Measurements from ENCODE around the gene FMNL3.
"Not testable (repeated sequence)": the region's sequence is repeated elsewhere in the genome, so short reads cannot be mapped to it uniquely, and the experiment has no call there.

Gene FMNL3

DNA sequence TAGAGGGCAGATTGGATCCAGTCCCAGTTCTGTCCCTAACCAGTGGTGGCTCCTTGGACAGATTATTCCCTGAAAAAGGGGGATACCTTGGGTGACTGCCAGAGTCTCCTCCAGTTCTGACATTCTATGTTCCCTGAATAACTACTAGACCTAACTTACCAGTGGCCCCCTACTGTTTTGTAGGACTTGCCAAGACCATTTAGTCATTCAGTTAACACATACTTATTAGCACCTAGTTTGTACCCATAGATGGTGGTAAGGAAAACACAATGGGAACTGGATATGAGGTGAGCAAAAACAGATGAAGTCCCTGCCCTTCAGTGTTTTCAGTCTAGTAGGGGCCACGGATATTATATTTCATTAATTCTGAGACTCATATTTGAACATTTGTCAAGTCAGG lies 80.4 kb downstream of the FMNL3 start:
- DNase-seq, result no peak

GRCh38 chr12:49626169-49626835 lies 80.9 kb downstream of the FMNL3 start:
- DNase-seq, result no peak

DNA sequence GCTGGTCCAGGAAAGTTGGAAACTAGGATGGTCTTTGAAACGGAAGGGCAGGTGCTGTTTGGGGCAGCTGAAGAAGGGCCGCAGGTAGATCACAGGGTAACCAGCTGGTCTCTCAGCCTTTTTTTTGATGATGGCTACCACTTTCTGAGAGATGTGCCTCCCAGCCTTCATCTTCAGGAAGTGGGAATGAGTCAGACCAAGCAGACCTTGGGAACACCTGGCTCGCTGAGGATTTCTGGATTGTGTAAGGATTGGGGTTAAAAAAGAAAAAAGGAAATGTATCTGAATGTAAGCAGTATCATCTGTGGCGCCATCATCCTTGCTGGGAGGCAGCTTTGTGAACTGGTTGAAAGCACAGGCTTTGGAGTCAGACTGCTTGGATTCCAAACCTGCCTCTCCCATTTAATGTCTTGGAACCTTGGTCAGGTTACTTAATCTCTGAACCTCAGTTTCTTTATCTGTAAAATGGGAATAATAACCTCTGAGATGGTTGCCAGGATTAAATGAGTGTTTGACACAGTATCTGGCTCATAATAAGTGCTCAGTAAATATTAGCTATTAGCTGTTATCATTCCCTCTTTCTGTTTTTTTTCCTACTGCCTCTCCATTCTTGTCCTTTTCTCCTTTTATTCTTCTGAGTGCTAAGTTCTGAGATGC lies 82.2 kb downstream of the FMNL3 start:
- no peak for DNase-seq

DNA sequence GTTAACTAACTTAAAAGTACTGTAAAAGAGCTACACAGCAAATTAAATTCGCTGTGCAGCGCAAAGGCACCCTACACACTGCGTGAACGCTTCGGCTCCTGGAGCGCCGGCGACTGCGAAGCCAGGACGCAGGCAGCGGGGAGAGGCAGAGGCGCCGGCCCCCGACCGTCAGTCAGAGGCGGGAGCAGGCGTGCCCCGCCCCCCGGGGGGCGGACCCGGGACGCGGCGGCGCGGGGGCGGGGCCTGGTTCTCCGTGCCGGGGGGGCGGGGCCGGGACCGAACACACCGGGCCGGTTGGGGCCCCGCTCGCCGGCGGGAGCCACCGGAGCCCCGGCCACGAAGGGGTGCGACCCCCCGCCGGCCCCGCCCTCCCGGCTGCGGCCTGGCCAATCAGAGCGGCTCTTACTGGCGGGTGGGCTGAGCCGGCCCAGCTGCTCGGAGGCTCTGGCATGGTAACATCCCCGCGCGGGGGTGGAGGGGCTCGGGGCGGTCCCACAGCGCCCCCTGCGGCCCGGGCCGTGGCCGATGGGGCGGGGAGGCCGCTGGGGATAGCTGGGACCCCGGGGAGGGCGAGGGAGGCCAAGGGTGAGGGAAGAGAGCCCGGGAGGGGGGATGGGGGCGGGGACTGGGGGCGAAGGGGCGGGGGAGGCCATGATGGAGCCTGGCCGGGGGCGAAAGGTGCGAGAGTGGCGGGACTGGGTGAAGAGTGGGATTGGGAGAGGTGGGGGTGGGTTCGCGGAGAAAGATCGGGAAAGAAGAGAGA lies 83.9 kb downstream of the FMNL3 start, which contains the start of gene PRPF40B:
TSS of gene PRPF40B (plus strand) at position 420 of the 763 bp plus-strand sequence. CDS start at position 450, 30 bp downstream.
- DNase-seq, result peak; percentile 73

DNA sequence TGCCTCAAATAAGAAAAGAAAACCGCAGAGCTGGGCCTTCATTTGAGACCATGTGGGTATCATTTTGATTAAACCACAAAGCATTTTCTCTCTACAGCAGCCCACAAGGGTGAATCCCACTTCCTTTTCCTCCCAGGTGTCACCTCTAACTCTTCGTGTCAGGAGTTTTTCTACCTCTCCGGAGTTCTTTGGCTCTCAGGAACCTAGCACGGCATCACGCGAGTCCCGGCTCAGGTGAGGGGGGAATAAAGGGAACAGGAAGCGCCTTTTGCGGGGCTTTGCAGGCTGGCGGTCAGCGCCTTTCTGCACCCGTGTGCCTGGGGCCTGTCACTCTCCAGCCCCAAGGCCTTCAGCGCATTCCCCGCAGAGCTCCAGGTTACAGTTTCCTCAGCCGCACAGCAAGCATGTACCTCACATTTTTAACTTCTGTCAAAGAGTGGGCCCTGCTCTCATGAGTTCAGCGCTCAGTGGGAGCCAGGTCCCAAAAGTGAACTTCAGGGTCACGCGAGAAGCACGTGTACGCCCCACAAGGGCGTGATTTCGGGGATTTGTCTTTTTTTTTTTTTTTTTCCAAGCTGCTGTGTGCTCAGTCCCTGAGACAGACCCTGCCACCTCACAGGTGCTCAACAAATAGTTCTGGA lies 84.6 kb downstream of the FMNL3 start:
- DNase-seq, result no peak

DNA sequence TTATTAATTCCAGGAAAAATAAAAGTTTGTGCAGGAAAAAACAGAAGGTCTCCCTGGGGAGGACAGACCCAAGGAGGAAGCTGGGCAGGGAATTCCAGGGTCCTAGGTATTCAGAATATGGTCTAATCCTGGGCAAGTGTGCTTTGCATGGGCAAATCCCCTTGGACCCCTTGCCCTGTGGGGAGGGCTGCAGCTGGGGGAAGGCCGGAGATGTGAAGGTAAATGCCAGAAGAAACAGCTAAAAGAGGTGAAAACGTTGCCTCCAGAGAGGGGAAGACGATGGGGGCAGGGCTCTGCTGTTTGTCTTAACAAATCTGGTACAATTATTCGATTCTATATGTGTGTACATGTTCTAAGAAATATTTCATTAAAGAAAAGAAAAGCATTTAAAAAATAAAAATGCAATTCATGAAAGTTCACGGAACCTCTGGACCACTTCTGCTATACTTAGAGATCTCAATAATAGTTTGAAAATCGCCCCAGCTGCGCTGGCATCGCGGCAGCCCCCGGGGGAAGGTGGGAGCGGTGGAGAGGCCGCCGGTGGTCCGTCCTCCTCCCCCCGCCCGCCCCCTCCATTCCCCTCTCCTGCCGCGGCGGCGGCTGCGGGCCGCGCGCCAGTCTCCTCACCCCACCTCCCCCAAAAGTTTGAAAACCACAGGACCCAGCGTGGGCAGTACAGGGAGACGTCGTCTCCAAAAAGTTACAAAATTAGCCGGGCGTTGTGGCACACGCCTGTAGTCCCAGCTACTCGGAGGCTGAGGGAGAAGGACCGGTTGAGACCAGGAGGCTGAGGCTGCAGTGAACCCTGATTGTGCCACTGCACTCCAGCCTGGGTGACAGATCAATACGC lies 85.3 kb downstream of the FMNL3 start:
- no peak for DNase-seq

GRCh38 chr12:49619286-49619685 lies 87.9 kb downstream of the FMNL3 start:
- DNase-seq, result no peak

DNA sequence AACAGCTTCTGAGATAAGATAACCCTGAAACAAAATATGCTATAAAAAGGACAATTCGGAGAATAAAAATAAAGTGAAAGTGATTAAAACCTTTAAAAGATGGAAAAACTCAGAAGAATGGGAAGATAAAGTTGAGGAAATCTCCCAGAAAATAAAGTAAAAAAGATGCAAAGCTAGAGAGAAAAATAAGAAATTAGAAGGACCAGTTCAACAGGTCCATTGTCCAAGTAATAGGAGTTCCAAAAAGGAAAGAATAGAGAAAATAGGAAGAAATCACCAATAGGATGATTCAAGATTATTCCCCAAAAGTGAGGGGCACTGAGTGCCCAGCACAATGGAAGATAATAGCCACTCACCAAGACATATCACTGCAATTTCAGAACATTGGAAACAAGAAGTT lies 88.6 kb downstream of the FMNL3 start:
- no peak for DNase-seq

DNA sequence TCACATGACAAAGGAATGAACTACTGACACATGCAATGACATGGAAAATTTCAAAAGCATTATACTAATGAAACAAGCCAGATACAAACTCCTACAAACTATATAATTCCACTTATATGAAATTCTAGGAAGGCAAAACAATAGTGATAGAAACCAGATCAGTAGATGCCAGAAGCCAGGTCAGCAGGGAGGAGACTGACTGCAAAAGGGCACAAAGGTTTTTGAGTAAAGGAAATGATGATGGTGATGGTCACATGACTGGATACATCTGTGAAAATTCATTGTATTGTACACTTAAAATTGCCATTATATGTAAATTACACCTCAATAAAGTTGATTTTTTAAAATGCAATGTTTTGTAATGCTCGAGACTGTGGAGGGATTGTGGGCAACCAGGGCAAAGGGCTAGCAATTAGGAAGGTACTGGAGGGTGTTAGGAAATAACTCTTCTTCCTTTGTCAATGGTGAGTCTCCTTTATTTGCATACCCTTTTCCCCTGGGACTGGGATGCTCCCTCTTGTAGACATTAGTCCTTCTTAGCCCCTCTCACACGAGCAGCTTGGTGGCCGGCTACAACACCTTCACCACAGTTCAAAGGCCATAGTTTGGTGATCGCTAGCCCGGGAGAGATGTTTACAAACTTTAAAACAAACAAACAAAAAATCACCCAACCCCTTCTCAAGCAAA lies 90.5 kb downstream of the FMNL3 start:
- no peak for DNase-seq

DNA sequence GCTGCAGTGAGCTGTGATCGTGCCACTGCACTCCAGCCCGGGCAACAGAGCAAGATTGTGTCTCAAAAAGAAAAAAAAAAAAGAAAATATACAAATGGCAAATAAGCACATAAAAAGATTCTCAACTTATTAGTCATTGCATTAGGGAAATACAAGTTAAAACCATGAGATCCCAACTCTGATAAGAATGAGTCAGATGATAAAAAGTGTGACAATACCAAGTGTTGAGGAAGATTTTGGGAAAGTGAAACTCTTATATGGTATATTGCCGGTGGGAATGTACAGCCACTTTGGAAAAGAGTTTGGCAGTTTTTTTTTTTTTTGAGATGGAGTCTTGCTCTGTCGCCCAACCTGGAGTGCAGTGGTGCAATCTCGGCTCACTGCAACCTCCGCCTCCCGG lies 91.5 kb downstream of the FMNL3 start:
- no peak for DNase-seq

- DNase-seq, result no peak
Observed at GRCh38 chr12:49612210-49612609, 95.0 kb downstream of the FMNL3 start.

DNA sequence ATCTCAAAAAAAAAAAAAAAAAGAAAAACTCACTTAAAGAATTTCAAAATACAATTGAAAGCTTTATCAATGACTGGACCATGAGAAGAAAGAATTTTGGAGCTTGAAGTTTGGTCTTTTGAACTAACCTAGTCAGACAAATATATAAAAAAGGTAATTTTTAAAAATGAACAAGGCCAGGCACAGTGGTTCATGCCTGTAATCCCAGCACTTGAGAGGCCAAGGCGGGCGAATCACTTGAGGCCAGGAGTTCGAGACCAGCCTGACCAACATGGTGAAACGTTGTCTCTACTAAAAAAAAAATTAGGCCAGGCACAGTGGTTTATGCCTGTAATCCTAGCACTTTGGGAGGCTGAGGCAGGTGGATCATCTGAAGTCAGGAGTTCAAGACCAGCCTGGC lies 96.4 kb downstream of the FMNL3 start:
- not testable (repeated sequence) for DNase-seq

- no peak for DNase-seq
Observed at GRCh38 chr12:49609875-49610154, 97.4 kb downstream of the FMNL3 start.

- no peak for DNase-seq
Observed at GRCh38 chr12:49609059-49609874, 97.9 kb downstream of the FMNL3 start.

DNA sequence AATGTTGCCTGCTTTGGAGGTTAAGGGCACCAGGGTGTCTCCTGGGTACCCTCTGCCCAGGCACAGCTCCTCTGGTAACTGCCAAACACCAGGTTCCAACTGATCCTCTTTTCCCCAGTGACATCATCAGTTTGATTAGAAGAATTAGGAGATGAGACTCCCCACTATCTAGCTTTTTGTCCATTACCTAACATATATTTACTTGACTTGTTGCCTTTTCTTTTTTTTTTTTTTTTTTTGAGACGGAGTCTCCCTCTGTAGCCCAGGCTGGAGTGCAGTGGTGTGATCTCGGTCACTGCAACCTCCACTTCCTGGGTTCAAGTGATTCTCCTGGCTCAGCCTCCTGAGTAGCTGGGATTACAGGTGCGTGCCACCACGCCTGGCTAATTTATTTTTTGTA lies 101.7 kb downstream of the FMNL3 start, which contains the start of gene FAM186B:
TSS of gene FAM186B (minus strand) at position 101 of the 400 bp plus-strand sequence. CDS start 162 bp downstream, outside the sequence.
- DNase-seq, result not testable (repeated sequence)

DNA sequence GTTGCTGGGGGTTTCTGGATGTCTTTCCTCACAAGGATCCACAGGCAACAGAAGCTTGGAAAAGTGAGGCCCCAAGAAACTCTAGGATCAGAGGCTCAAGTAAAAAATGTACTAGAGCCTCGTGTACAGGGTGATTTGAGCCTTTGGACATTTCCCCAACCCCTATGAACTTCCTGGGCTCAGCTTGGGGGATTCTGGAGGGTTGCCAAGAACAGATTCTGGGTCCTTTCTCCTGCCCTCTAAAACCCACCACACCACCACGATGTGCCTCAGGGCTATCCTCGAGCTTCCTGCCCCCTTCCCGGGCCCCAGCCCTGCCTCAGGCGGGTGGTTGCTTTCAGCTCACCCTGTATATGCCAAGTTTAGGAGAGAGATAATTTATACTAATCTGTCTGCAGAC lies 102.3 kb downstream of the FMNL3 start:
- DNase-seq, result no peak

GRCh38 chr12:49603721-49604120 lies 103.5 kb downstream of the FMNL3 start:
- no peak for DNase-seq

- DNase-seq, result no peak
Observed at GRCh38 chr12:49599961-49600360, 107.2 kb downstream of the FMNL3 start.

GRCh38 chr12:49598527-49598926 lies 108.7 kb downstream of the FMNL3 start:
- no peak for DNase-seq

GRCh38 chr12:49588721-49589516 lies 118.3 kb downstream of the FMNL3 start:
- DNase-seq, result no peak
